GM21529 (cell line): Measurements from ENCODE around the gene PPIF.
"Not testable (repeated sequence)": the region's sequence is repeated elsewhere in the genome, so short reads cannot be mapped to it uniquely, and the experiment has no call there.

Experiments used
- ATAC-seq: cut with Tn5 transposase; IDR thresholded peaks from one replicate; pipeline ENCODE4 v1.9.1; 2021; ENCODE audit not compliant: unreplicated experiment

PPIF gene

DNA sequence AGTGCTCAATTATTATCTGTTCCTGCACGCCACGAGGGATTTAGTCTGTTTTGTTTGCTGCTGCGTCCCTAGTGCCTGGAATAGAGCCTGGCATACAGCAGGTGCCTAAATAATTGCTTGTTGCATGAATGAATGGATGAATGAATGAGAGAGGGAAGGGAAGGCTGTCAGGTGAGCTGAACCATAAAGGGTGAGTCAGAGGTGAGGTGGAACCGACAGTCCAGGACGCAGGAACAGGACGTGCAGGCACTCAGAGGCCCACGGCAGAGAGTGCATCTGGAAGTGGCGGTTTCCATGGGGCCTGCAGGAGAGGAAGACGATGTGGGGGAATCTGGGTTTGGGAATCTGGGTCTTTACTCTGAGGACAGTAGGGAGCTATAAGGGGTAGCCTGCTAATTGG, 17.7 kb upstream of the PPIF start:
- ATAC-seq, result no peak

DNA sequence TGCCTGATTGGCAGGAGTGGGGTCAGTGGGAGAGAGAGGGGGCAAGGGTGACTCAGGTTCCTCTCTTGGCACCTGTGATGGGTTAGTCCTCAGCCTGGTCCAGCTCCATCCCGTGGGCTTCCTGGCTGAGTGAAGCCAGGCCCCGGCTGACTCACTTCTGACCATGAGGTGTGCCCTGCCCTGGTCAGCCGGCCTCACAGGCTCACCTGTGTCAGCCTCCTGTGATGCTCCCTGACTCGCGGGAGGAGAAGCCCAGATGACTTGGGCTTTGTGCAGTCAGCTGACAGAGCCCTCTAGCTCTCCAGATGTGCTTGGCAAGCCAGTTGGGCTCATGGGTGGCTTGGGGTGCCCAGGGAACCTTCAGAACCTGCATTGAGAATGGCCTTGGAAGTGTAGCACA, 16.0 kb upstream of the PPIF start:
- ATAC-seq, result peak; percentile 19

DNA sequence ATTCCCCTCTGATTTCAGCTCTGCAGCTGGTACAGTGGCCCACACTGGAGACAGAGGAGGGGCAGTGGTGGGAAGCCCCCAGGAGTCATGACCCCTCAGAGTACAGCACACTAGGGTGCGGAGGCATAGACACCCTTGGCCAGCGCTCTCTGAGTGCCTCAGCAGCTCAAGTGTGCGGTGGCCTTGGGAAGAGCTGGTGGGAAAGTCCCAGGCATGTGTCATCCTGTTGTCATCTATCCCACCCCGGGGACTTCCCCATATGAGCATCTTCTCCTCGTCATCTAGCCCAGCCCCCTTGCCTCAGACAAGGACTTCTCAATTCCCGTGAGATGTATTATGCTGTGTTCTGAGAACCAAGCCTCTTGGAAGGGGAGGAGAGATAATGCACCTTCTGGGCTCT, 15.6 kb upstream of the PPIF start:
- ATAC-seq, result peak; percentile 81

DNA sequence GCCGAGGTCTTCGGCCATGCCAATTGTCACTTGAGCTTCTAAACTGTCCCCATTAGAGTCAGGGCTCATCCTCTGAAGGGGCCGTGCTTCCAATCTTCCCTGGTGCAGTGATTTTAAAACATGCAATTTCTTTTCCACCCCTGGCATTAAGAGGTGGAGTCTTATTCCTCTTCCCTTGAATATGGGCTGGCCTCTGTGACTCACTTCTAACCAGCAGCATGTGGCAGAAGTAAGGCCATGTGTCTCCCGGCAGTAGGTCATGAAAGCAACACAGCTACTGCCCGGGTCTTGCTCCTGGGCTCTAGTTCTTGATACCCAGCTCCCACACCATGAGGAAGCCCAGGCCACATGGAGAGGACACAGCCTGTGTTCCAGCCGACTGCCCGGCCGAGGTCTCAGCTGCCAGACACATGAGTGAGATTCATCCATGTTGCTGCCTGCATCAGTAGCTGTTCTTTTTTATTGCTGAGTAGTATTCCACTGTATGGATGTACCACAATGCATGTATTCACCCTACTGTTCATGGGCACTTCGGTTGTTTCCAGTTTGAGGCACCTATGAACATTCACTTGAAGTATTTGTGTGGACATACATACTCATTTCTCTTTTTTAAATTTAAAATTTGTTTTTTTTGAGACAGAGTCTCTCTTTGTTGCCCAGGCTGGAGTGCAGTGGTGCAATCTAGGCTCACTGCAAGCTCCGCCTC, 14.5 kb upstream of the PPIF start:
- ATAC-seq, result not testable (repeated sequence)

DNA sequence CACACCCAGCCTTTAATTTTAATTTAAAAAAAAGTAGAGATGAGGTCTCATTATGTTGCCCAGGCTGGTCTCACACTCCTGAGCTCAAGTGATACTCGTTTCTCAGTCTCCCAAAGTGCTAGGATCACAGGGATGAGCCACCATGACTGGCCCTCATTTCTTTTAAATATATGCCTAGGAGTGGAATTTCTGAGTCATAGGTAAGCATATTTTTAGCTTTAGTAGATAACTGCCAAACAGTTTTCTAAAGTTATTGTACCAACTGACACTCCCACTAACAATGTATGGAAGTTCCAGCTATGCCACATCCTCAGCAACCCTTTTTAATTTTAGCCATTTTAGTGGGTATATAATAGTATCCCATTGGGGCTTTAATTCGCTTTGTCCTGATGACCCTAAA, 13.8 kb upstream of the PPIF start:
- ATAC-seq, result no peak

DNA sequence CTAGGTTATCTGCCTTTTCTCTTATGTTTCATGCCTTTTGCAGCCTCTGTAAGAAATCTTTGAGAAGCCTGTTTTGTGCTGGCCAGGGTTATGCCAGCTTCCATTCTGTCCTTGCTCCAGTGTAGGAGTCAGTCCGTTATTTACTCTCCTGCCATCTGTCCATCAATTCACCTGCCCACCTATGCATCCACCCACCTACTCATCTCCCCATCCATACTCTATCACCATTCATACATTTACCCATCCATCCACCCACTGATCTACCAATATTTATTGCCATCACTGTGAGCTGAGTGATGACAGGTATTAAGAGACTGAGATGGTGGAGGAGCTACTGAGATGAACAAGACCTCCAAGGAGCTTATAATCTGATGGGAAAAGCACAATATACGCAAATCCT, 12.7 kb upstream of the PPIF start:
- ATAC-seq, result no peak

DNA sequence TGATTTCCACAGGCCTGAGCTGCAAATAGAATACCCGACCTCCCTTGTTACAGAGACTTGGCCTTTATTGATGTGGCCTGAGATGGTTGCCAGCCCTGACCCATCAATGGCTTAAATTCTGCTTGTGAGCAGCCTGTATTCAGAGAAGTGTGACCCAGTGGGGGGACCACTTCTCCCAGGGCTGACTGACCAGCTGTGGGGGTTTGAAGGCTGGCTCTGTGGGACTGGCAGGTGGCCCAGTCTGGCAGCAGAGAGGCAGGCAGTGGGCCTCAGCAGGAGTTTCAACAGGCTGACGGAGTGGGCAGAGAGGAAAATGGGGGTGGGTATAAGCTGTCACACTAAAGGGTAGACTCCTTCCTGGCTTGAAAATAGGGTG, 12.2 kb upstream of the PPIF start:
- ATAC-seq, result no peak

DNA sequence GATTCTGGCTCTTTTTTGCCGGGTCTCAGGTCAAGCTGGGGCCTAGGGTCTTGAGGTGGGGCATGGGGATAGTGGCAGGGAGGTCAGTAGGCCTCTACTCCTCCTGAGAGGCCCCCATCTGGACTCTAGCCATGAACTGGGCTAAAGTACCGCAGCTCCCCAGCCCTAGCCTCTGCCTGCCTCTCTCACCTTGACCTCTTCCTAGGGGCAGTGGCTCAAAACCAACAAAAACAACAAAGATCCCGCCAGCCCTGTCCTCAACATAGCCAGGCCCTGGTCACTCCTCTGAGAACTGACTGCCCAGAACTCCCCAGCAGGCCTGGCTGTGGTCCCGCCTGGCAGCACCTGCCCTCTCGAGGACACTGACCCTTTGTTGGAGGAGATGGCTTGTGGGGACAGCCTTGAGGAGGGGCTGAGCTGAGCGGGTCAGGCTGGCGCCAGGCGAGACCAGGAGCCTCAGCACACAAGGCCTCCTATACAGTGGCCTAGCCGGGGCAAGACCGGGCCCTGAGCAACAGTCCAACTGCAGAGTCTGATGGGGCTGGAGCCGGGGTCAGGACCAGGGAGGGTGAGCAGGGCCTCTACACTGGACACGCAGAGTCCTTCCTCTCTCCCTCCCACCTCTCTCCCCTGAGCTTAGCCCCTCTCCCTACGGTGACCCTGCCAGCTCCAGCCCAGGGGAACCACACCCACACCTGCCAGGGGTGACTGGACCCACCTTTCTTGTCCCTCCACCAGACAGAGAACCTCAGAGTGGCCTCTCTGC, 11.6 kb upstream of the PPIF start:
- no peak for ATAC-seq

DNA sequence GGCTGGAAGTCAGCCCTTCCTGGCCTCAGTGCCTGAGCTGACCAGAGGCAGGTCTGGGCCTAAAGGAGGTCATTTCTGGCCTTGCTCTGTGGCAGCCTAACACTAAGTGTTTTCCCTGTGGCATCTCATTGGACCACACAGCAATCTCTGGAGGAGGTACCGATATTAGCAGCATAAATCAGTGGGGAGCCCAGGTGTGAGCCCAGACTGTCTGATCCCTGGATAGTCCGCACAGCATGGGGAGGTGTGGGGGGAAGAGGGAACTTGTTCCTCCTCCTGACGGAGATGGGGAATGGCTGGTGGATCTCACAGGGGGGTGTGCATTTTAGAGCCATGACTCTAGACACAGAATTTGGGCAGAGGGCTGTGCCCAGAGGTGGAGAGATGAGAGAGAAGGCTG, 11.0 kb upstream of the PPIF start:
- ATAC-seq, result no peak

DNA sequence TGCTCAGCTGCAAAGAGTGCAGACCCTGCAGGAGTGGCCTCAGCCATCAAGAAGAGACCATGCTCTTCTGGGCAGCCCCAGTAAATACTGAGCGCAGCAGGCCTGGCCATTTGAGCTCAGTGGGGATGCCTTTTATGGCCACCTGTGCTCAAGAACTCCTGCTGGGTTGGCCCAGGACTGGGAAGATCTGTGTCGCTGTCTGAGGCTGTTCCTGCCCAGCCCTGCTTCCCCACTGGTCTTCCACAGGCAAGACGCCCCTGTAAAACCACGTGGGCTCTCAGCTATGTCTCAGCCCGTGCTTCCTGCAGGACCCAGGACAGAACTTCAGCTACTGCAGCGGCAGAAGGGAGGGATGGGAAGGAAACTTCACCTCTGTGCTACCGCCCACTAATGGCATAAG, 10.5 kb upstream of the PPIF start:
- ATAC-seq, result no peak

DNA sequence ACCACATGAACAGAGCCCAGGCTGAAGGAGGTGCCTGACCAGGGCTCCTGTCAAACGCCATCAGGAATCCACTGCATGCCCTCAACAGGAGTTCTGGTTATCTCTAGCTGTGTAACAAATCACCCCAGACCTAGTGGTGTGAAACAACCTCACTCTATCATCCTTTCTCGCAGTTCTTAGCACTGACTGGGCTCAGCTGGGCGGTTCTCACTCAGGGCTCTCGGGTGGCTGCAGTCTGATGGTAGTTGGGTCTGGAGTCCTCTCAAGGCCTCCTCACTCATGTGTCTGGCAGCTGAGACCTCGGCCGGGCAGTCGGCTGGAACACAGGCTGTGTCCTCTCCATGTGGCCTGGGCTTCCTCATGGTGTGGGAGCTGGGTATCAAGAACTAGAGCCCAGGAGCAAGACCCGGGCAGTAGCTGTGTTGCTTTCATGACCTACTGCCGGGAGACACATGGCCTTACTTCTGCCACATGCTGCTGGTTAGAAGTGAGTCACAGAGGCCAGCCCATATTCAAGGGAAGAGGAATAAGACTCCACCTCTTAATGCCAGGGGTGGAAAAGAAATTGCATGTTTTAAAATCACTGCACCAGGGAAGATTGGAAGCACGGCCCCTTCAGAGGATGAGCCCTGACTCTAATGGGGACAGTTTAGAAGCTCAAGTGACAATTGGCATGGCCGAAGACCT, 9.3 kb upstream of the PPIF start:
- not testable (repeated sequence) for ATAC-seq

DNA sequence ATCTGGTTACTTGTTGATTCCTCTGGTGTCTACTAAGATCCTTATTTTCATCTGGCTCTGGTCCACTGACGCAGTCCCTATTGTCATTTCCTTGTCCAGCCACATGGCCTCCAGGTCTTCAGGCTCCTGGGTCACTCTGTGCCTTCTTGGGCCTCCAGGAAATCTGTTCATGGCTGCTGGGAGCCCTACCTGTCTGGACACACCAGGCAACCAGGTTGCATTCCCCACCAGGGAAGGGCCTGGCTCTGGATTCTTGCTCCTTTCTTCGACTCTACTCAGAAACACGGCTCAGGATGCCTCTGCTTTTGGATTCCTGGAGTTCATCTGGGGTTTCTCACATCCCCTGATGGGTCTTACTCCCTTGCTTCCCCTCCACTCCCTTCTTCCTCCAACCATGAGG, 8.0 kb upstream of the PPIF start:
- no peak for ATAC-seq

DNA sequence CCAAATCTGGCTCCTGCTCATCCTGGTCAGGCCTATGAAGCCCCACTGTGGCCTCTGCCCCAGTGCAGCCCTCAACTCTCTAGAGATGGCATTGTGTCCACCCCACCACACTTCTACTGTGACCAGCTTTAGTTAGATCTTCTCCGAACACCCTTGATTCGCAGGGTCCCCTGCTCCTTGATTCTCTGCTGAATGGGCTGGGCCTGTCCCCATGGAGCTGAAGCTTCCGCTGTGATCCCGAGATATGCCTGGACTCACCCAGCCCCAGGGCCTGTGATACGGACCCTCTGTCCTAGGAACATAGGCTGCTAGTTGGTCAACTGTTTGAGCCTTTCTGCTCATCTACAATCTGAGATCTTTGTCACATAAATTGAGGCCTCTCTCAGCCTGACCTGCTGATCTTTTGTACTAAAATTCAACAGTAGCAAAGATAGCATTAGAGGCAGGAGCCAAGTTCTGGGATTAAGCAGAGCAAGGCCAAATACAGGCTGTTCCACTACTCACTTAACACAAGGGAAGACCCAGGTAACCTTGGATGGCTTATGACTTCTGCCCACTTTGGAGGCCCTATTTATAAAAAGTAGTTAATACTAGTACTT, 6.5 kb upstream of the PPIF start:
- ATAC-seq, result no peak

DNA sequence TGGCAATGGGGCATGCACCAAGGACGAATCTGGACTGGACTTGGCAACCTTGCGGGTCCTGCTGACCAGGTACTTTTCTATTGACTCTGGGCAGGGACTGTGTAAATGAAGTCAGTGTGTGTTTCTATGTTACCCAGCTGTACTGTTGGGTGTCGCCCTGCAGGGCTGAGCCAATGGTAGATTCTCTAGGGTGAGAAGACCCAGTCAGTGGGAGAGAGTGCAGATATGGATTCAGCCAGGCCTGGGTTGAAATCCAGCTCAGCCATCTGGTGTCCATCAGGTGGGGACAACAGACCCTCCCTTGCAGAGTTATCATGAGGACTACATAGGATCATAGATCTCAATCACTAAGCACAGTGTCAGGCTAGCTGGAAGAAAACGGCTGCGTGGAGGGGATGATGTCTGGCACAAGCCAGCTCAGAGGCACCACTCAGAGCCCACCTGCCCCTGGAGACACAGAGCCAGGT, 4.9 kb upstream of the PPIF start:
- no peak for ATAC-seq

DNA sequence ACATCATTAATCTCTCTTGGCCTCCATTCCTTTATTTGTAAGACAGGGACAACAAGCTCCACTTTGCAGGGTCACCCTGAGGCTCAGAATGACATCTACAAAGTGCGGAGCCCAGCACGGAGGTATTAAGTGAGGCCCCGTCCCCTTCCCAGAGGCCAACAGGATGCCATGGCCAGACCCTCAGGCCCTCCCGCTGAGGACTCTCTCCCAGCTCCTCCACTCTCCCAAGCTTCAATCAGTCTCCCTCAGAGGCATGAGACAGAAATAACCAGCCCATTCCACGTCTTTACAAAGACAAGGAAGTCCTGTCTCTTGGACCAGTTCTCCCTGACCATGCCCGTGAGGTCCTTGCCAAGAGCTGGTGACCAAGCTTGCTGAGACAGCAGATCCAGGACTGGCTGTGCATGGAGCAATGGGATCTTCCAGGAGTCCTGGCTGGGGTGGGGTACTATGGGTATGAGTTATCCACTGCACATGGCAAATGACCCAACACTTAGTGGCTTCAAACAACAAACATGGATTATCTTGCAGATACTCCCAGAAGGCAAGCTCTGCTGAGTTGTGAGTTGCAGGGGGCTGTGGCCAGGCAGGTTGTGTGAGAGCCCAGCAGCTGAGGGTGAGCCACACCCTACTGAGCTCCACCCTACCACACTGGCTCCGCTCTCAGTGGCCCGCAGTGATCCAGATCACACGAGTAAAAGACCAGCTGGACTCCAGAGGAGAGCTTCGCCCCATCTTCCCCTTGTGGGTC, 4.3 kb upstream of the PPIF start:
- no peak for ATAC-seq

DNA sequence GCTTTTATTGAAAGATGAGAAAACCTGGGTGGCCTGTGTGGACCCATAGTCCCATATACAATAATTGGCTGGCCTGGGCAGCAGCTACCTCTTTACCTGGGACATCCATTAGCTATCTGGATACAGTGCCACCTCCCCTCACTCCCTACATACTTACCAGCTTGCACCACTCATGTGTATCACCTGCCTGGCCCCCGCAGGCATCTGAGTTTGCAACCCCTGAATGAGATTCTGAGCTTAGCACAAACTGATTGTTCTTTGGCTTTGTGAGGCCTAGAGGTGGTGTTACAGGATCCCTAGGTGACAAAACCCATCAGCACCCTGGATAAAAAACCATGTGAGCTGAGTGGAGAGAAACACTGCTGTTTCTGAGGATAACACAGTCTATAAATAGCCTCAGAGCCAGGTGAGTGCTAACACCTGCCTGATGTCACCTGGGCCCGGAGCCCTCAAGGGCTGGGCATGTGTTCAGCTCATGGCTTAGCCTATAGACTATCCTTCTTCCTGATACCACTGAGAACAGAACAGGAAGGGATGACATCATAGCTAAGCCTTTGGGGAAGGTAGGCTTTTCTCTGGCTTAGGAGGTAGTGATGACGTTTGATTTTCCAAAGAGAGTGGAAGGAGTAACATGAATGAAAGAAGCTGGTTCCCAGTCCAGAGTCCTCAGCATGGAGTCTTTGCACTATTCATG, 2.6 kb upstream of the PPIF start:
- ATAC-seq, result no peak

DNA sequence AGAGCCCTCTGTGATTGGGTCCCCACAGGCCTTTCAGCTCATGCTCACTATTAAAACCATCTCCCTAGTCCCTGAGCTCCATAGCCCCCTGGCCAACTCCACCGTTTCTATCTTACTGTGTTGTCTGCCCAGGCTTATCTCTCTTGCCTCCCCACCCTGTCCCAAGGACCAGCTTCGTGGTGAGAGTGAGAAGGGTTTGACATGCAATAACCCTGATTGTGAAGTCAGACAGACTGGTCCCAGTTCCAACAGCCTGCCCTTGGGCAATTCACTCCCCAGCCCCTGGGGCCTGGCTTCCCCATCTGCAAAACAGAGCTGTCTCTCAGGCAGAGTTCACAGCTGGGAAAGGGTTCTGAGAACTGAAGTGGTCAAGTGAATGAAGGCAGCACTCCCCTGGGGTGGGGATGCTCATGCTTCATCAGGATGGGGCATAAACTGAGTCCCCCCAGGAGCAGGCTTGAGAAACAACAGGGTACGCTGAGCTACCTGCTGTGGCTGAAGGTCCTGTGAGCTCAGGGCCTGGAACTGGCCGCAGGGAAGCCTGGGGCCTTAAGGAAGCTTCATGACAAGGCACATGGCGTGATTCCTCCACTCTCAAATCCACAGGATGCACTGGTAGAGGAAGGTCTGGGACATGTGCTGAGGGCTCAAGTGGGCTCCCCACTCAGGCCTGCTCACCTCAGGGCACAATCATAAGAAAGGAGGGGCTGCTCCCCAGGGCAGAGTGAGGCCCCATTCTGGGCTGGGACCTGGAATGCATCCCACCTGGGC, 1.8 kb upstream of the PPIF start:
- no peak for ATAC-seq

DNA sequence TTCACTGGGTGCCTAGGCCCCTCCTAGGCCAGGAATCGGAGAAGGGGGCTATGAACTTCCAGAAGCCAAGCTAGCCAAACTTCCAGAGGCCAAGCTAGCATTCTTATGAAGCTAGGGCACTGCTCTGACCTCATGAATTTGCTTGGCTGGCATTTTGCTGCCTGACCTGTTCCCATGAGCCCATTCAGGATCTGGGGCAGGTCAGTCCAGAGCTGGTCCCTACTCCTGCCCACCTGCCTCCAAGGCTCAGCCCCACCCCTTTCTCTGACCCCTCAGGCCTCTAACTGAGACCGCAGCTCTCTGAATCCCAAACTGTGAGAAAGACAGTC, 1.3 kb upstream of the PPIF start:
- ATAC-seq, result no peak

DNA sequence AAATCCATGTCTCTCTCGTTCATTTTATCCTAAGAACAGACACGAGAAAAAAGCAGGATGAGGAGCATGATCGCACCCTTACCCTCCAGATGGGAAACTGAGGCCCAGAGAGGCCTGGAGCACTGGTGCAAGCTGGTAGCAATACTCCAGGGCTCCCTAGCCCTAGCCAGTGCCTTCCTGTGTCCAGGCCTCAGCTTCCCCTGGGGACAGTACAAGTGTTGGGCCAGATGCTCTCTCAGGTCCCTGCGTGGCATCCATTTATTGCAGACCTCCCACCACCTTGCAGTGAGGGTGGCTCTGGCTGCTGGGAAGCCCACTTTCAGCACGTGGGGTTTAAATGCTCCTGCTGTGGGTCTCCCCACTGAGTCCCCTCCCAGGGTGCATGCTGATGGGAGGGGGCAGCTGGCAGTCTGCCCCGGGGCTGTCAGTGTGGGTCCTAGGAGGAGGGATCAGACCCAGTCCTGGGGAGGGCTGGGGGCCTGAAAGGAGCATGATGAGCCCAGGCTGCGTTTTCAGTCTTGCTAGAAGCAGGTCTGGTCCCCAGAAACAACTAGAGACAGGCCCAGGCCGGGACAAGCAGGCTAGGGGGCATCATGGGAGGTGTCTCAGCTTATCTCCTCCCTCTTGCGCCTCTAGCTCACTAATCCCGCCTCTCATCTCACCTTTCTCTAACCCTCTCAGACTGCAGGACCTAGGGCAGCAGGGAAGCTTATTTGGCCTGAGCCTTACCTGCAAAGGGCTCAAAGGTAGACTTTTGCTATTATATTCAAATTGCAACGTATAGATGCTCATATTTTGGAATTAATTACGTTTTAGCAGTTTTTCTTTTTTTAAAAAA, 662 bp upstream of the PPIF start:
- no peak for ATAC-seq
